ENCODE data around the gene ITGAV. TPM values are rescaled to one million over a fixed set of nuclear protein-coding genes. Genes with fewer than 3 reads are reported as not detected.

The ITGAV gene
- total RNA-seq, 1 donor from 2014 or later, result 106 TPM

DNA sequence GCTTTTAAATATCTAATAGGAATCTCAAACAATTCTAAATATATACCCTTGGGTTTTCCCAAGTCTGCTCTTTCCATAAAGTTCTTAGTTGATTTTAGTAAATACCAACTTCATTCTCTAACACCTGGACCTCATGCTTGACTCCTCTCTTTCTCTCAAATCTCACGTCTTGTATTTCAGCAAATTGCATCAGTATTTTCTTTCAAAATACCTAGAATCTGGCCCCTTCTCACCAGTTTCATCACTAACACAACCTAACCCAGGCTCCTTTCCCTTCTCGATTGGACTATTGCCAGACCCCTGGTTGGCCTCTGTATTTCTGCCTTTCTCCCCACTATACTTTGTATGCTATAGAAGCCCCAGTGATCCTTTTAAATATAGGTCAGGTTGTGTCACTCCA, 81.0 kb downstream of the ITGAV start:
- DNase-seq, result no peak

DNA sequence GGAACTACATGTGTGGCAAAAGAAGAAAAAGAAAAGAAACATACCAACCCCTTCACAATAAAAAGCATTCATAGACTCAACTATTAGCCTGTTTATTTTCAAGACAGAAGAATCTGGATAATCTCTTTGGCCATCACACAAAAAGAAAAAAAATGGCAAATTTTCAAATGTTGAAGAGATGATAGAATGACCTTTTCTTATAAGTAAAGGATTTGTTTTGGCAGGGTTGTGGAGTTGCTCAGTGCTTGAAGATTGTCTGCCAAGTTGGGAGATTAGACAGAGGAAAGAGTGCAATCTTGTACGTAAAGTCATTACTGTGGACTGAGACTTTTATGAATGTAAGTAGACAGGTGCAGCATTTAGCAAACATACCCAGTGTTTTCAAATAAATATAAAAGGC, 85.5 kb downstream of the ITGAV start:
- no peak for DNase-seq

DNA sequence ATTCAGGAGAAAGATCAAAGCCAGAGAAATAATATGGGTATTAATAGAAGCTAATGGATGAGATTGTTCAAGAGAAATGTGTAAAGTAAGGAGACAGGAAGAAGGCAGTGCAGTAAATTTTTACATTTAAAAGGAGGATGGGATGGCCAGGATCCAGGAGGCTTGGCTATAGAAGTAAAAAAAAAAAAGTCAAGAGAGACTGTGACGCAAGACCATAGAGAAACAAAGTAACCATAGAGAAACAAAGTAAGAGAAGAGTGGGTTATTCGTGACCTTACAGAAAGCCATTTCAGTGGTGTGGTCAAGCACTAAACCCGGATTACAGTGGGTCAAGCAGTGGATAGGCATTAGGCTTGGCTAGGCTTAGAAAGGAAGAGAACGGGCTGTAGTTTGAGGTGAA, 93.5 kb downstream of the ITGAV start:
- DNase-seq, result no peak

DNA sequence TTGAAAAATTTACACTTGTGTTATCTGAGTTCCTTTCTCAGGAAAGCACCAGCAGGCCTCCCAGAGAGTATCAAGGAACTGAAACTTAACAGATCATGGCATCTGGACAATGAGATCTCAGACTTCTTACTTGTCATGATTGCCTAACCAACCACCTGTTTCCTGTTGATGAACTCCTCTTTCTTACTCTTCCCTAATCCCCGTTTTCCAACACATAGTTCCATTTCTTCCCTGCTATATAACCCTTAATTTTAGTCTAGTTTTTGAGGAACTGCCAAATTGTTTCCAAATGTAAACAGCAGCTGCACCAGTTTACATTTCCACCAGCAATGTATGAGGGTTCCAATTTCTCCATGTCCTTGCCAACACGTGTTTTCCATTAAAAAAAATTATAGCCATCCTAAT, 98.0 kb downstream of the ITGAV start:
- DNase-seq, result no peak

DNA sequence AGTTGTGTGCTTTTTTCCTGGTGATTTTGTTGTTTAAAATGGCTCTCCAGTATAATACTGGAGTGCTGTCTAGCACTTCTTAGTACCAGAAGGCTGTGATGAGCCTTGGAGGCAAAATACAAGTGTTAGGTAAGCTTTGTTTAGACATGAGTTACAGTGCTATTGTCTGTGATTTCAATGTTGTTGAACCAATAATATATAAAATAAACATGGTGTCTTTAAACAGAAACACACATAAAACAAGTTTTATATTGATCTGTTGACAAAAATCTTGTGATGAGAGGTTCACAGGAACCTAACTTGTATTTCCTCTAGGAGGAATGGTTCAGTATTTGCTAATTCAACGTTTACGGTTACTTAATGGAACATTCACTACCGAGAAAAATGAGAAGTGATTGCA, 99.0 kb downstream of the ITGAV start:
- no peak for DNase-seq

DNA sequence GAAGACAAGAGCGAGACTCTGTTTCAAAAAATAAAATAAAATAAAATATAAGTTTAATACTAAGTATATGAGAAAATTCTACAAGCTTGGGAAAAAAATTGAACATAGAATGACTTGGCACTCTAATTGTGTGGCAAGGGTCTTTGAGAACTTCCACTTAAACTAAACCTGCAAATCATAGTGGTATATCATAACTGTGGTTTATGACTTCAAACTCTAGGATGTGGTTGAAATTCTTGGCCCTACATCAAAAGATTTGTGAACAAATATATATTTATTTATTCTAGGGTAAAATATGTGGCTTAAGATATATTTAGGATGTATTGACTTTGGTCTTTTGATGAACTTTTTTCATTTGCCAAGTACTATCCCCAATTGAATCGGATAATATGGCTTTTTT, 100.9 kb downstream of the ITGAV start:
- no peak for DNase-seq

DNA sequence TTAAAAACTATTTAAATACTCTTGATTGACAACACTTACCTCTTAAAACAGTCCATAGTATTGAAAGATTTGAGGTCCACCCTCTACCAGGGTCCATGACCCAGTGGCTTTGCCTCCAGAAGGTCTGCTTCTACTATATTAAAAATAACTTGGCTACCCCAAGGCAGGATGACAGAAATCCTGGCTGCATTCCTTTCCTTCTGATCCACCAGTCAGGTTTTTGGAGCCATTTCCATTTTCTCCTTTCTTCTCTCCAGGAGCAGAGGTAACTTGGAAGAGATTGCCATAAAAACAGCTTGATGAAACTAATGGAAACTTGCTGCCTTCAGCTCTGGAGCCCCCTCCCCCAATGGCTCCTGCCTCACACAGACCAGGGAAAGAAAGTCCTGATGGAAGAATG, 101.4 kb downstream of the ITGAV start:
- DNase-seq, result no peak

DNA sequence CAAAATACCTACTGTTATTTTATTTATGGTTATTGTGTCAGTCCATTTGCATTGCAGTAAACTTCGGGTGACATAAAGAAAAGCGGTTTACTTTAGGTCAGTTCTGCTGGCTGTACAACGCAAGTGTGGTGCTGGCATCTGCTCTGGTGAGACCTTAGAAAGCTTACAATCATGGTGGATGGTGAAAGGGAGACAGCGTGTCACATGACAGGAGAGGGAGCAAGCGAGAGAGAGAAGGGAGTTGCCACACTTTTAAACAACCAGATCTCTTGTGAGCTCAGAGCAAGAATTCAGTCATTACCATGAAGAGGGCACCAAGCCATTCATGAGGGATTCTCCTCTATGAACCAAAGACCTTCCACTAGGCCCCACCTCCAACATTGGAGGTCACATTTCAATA, 102.0 kb downstream of the ITGAV start:
- no peak for DNase-seq

DNA sequence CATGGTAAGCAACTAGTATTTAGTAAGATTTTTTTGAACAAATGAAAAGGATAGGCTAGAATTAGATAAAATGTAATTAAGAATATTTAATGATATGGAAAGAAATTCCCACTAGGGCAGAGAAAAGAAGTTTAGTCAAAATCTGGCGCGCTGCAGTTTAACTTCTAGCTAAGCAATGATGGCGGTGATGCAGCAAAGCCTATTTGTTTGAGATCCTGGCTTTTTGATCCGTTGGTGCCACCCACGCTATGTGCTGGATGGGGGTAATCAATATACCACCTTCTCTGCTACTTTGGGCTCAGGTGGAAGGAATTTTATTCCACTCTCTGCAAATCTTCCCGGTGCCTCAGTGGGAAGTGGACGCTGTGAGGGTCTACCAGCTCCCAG, 103.6 kb downstream of the ITGAV start:
- DNase-seq, result no peak

DNA sequence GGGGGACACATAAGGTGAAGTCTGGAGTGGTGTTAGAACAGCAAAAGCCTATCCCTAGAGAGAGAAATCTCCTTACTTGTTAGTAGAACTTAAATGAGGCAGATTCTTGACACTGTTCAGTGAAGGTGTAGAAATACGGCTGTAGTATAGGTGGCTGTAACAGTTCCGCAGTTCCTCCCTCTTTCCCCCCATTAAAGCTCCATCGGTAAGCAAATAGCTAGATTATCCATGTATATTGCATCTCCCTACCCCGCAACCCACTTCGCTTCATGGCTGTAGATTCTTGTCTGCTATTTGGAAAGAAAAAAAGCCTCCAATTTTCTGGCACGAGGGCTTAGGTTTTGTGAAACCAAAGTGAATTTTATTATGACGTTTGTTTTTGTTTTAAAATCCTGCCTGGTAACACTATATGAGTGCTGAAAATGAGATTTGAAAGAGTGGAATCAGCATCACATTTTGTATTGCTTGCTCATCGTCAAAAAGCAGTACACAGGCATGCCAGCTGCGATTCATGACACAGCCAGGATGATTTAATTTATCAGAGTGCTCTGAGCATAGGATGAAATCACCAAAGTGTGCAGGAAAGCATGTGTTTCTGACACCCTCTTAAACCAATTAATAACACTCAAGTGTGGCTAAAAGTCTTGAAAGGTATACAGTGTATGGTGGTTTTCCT, 105.4 kb downstream of the ITGAV start:
- DNase-seq, result peak; percentile 52

DNA sequence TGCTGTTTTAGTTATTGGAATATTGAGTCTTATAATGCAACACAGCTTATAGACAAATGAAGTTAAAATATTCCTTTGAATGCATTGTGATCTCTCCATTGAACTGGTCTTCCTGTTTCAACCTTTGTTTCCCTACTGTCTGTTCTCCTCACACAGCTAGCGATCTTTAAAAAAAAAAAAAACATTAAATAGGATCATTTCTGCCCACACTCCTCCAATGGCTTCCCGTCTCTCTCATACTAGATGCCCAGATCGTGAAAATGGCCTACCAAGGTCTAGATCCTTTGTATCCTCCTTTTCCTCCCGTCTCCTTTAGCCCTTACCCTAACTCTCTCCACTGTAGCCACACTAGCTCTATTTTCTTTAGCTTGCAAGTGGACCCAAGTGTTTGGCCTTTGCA, 106.4 kb downstream of the ITGAV start:
- no peak for DNase-seq

DNA sequence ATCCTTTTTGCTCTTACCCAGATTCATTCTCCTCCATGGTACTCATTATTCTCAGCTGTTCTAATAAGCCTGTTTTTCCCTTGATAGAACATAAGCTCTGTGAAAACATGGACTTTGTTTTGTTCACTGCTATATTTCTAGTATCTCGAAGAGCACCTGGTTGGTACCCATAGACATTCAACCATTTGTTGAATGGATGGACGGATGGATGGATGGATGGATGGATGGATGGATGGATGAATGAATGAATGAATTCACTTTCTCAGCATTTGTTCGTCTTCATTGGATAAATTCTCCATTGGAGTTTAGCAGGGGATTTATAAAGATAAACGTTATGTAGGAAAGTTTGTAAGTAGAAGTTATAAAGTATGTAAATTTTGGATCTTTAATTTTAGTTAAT, 106.9 kb downstream of the ITGAV start:
- no peak for DNase-seq

DNA sequence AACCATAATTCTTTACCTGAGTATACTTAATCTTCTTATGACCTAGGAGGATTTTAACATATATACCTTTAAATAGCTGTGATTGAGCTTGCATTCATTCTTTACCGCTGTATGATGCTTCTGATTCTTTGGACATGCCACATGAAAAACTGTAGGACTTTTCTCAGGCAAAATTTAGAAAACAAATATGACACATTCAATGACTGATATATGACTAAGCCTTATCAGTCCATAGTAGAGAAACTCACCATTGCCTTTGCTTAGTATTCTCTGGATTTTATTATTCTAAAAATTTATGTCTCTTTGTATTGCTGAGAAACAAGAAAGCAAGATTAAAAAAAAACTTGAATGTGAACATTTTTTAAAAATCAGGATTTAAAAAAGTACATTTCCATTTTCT, 107.7 kb downstream of the ITGAV start:
- DNase-seq, result no peak

DNA sequence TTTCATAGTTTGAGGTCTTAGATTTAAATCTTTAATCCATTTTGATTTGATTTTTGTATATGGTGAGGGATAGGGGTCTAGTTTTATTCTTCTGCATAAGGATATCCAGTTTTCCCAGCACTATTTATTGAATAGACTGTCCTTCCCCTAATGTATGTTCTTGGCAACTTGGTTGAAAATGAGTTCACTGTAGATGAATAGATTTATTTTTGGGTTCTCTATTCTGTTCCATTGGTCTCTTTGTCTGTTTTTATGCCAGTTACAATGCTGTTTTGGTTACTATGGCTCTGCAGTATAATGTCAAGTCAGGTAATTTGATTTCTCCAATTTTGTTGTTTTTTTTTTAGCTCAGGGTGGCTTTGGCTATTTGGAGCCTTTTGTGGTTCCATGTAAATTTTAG, 109.9 kb downstream of the ITGAV start:
- DNase-seq, result no peak

DNA sequence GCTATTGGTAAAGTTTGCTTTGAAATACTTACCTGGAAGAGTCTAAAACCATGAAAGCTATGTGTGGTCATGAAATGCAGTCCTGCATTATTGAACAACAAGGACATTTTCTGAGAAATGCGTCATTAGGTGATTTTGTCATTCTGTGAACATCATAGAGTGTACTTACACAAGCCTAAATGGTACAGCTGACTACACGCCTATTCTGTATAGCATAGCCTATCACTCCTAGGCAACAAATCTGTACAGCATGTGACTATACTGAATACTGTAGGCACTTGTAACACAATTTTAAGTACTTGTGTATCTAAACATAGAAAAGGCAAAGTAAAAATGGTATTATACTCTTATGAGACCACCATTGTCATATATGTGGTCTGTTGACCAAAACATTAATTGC, 112.2 kb downstream of the ITGAV start:
- DNase-seq, result no peak

DNA sequence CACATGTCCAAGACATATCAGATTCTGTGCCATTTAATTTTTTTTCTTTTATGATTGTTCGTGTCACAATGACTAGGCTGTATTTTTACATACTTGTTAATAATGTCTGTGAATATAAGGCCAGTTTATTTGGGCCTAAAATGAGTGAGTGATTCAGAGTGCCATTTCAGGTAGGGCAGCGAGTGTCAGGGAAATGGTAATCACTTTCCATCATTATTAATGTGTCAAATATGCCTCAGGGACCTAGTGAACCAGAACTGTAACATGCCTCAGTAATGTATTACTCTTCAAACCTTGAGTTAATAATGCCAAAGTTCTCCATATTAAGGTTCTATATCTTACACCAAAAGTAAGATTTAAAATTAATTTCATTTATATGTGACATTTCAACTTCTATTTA, 112.6 kb downstream of the ITGAV start:
- DNase-seq, result no peak

DNA sequence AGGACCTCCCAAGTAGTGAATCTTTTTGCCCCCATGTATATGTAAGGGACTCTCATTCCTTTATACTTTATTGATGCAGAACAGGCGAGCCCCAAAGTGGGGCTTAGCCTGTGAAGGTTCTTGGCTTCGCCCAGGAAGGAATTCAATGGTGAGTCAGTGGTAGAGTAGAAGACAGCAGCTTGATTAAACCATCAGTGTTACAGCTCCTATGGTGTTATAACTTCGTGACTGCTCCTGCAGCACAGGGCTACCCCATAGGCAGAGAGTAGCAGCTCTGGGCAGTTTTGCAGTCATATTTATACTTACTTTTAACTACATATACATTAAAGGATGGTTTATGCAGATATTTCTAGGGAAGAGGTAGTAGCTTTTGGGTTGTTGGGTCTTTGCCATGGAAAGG, 115.0 kb downstream of the ITGAV start:
- DNase-seq, result no peak

DNA sequence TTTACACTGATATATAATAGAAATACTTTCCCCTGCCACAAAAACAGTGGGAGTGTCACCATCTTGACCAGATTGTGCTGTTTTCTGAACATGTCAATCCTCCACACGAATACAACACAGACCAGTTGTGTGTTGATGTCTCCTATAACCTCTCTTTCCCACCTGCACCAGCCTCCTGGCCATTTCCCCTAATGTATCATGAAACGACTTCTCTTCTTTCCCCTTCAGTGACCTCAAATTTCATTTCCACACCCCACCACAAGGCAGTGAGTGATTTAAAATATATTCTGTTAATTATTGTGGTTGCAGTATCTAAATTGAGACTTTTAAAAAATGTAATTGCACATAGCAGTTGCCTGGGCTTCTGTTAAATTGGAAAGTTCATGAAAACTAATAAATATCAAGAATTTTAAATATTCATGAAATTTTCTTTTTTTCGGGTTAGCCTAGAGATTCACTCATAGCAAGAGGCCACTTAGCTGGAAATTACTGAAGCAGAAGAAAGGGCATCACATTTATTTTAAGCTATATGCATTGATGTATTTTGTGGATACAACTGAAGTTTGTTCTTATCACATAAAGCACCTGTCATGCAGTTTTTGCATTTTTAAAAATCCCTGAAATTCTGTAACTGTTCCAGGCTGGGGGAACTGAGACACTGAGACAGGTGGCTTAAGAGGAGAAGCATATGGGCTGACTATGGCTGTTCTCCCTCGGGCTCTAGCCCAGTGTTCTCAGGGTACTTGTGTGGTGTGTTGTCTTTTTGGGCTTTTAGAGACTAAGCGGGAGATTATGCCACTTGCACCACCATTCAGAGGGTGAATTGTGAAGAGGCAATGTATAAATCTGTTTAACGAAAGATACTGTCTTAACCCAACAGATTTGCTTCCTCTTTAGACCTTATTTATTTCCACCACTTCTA, 119.9 kb downstream of the ITGAV start:
- no peak for DNase-seq

DNA sequence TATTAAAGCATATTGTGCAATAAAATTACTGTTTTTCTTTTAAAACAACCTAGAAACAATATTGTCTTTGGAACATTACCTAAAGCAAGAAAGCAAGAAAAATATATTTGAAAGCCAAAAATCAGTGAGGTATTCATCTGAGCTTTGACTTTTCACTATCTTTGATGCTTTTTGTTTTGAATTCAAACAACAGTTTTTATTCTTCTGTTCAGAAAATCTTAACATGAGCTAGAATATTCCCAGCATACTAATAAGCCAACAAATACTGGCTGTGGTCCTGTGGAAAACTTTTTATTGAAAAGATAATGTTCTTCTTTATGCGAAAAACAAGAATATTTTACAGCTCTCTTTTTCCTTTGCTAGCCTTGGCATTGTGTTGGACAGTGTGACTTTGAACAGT, 123.8 kb downstream of the ITGAV start:
- DNase-seq, result no peak

DNA sequence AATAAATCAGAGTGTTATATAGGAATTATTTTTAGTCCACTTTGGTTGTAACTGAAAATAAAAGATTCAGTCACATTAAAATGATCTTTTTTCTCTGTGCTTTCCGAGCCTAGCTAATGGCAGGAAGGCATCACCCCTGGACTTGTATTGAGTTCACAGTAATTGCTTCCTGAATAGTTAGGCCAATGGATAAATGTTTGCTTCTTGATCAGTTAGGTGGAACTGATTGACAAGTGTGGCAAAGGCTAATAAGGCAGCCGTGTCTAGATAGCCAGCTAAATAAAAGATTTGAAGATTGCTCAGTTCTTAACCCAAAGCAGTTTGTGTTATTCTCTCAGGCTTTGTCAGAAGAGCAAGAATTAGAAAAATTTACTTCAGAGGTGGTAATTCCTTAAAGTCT, 124.8 kb downstream of the ITGAV start:
- DNase-seq, result no peak

DNA sequence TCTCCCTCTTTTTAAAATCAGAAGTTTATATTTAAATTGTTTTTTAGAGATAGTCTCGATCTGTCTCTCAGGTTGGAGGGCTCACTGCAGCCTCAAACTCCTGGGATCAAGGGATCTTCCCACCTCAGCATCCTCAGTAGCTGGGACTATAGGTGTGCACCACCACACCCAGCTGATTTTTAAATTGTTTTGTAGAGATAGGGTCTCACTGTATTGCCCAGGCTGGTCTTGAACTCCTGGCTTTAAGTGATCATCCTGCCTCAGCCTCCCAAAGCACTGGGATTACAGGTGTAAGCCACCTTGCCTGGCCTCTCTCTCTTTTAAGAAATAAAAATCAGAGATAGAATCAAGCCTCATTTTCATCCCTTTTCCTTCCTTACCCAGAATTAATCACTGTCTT, 126.1 kb downstream of the ITGAV start:
- no peak for DNase-seq

DNA sequence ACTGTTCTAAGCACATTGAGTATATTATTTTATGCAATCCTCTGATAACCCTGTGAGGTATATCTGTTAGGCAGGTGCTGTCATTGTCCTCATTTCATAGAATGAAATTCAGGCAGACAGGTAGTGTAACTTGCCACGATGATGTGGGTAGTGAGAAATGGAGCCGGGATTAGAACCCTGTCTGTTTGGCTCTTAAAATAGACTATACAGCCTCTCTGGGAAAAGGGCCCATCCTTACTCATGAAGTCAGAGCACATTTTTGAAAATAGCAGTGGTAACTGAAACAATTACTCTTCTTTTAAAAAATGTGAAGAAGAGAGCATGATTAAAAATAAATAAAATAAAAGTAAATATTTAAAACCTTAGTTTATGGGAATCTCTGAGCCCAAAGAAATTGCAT, 127.0 kb downstream of the ITGAV start:
- DNase-seq, result no peak

DNA sequence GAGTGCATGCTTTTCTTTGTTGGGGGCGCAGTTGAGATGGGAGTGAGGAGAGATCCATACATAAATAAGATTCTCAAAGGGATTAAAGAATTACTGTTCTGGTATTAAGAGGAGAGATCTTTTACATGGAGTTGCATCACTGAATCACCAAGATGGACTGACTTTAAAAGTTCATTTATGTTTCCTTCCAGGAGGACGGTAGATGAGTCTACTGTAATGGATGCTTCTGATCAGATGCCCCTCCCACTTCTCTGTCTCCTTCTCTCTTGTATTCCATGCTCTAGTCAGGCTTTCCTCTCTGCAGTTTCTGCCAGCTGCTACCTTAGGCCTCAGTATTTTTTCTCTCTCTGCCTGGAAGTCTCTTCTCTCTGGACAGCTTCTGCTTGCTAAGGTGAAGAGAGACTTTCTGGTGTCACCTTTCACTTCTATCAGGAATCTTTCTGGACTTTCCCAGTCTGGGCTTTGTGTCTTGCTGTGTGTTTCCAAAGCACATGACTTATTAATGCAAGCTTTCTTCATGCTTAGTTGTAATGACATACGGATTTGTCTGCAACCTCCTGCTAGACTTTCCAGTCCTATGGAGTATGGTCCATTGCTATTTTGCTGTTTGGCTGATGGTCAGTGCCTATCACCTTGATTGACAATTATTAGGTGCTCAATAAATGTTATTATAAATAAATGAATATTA, 127.6 kb downstream of the ITGAV start:
- no peak for DNase-seq

Measured in skin of body (tissue), 2 donors.